Measurements from ENCODE around the gene DYSF. TPM values are rescaled to one million over a fixed set of nuclear protein-coding genes. Genes with fewer than 3 reads are reported as not detected.
A peak's percentile ranks its signal among the peaks of the same experiment; 100 is the strongest.
"Not testable (repeated sequence)": the region's sequence is repeated elsewhere in the genome, so short reads cannot be mapped to it uniquely, and the experiment has no call there.

DYSF gene
- 100 to 1,000 TPM in 8 of 12 donors, 10 to 100 TPM in 4; 53.5 to 196 (median 112) TPM for polyA plus RNA-seq (ENCODE audit: insufficient read length in 12 of 12)
- long read RNA-seq, donor 1: 0 reads
- long read RNA-seq, donor 2, full-length matches to known transcripts: 1 of 28 reads
- long read RNA-seq, donor 2, partial matches to known transcripts: 27 of 28 reads
- long read RNA-seq, donor 2, other reads (novel, unspliced or antisense): 0 of 28 reads
- long read RNA-seq, donor 3, full-length matches to known transcripts: 1 of 7 reads
- long read RNA-seq, donor 3, partial matches to known transcripts: 6 of 7 reads
- long read RNA-seq, donor 3, other reads (novel, unspliced or antisense): 0 of 7 reads
- long read RNA-seq, donor 4, partial matches to known transcripts: 9 of 9 reads
- long read RNA-seq, donor 4, other reads (novel, unspliced or antisense): 0 of 9 reads
- long read RNA-seq, donor 5, partial matches to known transcripts: 18 of 19 reads
- long read RNA-seq, donor 5, other reads (novel, unspliced or antisense): 0 of 19 reads
- long read RNA-seq, donor 6, full-length matches to known transcripts: 3 of 9 reads
- long read RNA-seq, donor 6, partial matches to known transcripts: 6 of 9 reads
- long read RNA-seq, donor 6, other reads (novel, unspliced or antisense): 0 of 9 reads
- long read RNA-seq, donor 7, full-length matches to known transcripts: 1 of 6 reads
- long read RNA-seq, donor 7, partial matches to known transcripts: 5 of 6 reads
- long read RNA-seq, donor 7, other reads (novel, unspliced or antisense): 0 of 6 reads
- long read RNA-seq, donor 8, full-length matches to known transcripts: 1 of 17 reads
- long read RNA-seq, donor 8, partial matches to known transcripts: 16 of 17 reads
- long read RNA-seq, donor 8, other reads (novel, unspliced or antisense): 0 of 17 reads
- long read RNA-seq, donor 9: 0 reads
- long read RNA-seq, donor 10, full-length matches to known transcripts: 3 of 31 reads
- long read RNA-seq, donor 10, partial matches to known transcripts: 28 of 31 reads
- long read RNA-seq, donor 10, other reads (novel, unspliced or antisense): 0 of 31 reads
- long read RNA-seq, donor 11, partial matches to known transcripts: 6 of 6 reads
- long read RNA-seq, donor 11, other reads (novel, unspliced or antisense): 0 of 6 reads

DNA sequence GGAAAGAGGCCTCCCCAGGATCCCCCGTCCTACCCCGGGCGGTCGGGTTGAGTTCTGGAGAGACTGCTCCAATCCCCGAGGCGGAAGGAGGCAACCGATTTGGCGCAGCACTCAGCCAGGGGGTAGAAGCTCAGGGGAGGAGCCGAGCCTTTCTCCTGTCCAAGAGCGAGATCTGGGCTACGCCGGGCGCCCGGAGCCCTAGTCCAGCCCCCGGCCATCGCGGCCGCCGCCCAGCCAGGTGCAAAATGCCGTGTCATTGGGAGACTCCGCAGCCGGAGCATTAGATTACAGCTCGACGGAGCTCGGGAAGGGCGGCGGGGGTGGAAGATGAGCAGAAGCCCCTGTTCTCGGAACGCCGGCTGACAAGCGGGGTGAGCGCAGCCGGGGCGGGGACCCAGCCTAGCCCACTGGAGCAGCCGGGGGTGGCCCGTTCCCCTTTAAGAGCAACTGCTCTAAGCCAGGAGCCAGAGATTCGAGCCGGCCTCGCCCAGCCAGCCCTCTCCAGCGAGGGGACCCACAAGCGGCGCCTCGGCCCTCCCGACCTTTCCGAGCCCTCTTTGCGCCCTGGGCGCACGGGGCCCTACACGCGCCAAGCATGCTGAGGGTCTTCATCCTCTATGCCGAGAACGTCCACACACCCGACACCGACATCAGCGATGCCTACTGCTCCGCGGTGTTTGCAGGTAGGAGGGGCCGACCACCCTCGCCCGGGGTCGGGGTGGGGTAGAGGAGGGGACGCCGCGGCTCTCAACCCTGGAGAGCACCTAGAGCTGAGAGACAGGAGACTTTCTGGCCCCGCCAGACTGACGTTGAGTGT is at the start of gene DYSF:
Gene DYSF (plus strand): TSS at position 158 of the 817 bp plus-strand sequence.
- DNase-seq: peak; percentile 52

DNA sequence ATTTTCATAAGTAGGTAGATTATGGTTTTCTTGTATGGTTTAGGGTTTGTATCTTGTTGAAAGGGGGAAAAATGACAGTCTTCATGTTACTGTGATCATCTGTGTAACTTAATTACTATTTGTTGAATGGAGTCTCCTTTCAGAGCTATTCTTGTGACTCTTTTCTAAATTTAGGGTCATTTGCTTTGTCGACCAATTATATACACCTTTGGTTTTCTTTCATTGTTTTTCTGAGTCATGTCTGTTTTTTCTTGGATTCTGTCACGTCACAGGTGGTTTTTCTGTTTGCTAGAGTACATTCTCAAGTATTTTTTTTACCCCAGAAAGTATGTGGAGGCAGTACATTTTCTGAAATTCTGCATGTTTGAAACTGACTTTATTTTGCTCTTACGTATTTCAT is 43.8 kb upstream of the DYSF start:
- no peak for DNase-seq

DNA sequence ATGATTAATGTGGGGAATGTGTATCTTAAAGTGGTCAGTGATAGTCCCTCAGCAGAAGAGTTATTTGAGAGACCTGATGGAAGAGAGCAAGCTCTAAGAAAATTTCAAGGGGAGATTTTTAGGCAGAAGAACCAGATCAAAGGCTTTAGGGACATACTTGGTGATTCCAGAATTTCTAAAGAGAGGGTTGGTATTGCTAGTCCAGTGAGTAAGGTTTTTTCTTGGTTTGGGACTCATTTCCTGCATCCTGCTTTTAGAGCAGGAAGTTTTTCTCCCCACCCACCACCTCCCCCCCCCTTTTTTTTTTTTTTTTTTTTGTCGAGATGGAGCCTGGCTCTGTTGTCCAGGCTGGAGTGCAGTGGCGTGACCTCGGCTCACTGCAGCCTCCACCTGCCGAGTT is 42.7 kb upstream of the DYSF start:
- DNase-seq: no peak

DNA sequence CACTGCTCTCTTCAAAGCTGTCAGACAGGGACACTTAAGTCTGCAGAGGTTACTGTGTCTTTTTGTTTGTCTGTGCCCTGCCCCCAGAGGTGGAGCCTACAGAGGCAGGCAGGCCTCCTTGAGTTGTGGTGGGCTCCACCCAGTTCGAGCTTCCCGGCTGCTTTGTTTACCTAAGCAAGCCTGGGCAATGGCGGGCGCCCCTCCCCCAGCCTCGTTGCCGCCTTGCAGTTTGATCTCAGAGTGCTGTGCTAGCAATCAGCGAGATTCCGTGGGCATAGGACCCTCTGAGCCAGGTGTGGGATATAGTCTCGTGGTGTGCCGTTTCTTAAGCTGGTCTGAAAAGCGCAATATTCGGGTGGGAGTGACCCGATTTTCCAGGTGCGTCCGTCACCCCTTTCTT is 36.5 kb upstream of the DYSF start:
- DNase-seq: not testable (repeated sequence)

DNA sequence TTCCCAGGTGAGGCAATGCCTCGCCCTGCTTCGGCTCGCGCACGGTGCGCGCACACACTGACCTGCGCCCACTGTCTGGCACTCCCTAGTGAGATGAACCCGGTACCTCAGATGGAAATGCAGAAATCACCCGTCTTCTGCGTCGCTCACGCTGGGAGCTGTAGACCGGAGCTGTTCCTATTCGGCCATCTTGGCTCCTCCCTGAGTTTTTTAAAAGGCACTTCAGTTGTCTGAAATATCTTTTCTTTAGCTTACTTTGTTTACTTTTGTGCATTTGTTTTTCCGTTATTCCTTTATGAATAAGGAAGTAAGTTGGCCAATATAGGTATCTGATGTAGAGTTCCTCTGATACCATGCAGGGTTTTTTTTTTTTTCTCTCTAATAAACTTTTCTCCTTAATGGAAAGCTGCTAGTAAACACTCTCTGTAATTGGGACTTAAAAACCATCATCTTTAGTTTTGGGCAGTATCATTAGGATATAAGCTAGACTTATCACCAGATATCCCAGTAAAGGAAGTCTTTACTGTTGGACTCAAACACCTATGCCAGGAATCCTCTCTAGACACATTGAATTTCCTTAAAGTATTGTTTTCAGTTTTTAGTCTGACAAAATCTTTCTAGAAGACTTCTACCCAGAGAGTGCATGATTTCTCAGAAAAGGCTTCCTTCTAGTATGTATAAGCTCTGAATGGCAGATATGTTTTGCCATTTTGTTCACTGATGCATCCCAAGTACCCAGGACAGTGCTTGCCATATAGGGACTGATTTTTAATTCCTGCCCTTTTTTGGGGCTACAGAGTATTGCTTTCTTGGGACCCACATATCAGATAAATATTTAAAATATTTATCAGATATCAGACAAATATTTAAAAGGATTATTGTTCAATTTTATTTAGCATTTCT is 35.8 kb upstream of the DYSF start:
- no peak for DNase-seq

DNA sequence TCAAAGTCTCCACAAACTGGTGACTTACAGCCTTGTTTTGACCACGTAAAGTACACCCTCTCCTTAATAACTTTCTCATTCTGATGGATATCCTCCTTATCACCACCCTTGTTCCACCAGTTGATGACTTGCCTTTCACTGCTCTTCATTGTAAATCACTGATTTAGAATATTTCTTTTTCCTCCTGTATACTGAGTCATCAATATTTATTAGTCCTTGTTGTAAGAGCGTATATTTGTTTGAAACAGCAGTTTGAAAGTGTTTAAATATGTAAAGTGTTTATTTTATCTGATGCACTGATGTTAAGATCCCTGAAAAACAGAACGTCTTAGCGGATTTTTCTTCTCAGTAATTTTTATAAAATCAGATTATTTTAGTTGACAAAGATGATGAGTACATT is 34.2 kb upstream of the DYSF start:
- no peak for DNase-seq

DNA sequence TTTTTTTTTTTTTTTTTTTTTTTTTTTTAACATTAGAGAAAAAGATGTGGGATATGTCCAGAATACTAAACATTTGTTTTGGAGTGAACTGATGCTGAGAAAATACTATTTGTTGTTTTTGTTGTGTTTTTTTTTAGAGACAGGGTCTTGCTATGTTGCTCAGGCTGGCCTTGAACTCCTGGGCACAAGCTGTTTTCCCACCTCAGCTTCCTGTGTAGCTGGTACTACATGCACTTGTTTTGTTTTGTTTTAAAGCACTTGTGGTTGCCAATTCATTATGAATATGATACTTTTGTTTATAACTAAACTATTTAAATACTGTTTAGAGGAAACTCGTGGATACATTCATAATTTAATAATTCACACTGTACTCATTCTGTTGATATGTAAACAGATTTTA is 33.4 kb upstream of the DYSF start:
- DNase-seq: no peak

DNA sequence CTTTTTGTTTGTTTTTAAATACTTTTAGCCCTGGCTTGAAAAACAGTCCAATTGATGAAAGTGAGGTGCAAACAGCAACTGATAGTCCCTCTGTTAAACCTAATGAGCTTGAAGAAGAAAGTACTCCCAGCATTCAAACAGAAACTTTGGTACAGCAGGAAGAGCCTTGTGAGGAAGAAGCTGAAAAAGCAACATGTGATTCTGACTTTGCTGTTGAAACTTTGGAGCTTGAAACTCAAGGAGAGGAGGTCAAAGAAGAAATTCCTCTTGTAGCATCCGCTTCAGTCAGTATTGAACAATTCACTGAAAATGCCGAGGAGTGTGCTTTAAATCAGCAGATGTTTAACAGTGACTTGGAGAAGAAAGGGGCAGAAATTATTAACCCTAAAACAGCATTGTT is 30.6 kb upstream of the DYSF start:
- DNase-seq: no peak

DNA sequence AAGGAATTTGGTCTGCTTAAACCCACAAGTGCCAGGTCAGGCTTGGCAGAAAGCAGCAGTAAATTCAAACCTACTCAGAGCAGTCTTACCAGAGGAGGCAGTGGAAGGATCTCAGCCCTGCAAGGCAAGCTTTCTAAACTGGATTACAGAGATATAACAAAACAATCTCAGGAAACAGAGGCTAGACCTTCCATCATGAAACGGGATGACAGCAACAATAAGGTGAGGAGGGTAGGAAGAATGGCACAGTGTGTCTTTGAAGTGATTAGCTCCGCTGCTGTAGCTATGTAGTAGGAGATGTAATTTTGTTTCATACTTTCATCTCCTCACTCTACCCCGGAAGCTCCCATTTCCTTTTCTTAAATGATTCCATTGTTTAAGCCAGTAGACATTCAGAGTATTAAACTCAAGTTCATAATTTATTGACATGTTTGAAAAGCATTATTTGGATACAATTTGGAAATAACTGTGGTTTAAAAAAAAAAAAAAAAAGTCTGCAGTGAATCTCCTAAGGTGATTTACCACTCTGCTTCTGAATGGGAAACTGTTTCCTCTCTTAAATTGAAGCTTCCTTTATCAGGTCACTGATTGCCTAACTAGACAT is 29.4 kb upstream of the DYSF start:
- DNase-seq: no peak

DNA sequence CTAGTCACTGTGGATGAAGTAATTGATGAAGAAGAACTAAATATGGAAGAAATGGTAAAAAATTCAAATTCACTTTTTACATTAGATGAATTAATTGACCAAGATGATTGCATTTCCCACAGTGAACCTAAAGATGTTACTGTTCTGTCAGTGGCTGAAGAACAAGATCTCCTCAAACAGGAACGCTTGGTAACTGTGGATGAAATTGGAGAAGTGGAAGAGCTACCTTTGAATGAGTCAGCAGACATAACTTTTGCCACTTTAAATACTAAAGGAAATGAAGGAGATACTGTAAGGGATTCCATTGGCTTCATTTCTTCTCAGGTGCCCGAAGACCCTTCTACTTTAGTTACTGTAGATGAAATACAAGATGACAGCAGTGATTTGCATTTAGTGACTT is 26.6 kb upstream of the DYSF start:
- DNase-seq: no peak

DNA sequence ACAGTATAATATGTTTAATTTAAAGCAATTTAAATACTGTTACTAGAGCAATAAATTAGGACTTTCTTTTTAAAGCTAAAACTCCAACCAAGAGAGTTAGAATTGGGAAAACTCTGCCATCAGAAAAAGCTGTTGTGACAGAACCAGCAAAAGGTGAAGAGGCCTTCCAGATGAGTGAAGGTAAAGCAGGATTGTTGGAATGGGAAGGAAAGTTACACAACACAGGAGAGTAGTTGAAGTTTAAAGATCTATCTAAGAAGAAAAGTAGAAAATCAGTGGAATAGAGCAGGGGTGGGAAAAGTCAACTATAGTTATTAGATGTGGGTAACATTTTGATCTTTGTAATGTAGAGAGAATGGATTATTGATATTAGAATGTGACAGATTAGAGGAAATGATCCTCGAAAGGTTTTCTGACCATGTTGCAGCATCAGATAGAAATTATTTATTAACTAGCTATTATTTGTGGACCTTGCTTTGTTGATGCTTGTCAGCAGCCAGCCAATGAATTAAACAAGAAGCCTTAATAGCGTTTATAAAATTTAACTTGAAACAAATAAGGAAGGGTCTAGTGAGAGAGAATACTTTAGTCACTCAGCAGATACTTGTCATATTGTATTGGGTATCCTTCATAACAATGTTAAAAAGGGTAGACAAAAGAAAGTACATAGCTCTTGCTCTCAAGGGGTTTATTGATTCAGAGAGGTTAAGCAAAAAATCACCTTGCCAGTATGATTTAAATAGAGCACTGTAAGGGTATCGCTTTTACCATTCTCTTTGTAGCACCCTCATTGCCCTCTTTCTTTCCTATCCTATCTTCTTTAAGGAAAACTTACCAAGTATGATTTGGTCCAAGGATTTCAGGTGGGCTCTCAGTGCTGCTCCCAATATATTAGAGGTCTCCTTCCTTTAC is 24.6 kb upstream of the DYSF start:
- DNase-seq: no peak

DNA sequence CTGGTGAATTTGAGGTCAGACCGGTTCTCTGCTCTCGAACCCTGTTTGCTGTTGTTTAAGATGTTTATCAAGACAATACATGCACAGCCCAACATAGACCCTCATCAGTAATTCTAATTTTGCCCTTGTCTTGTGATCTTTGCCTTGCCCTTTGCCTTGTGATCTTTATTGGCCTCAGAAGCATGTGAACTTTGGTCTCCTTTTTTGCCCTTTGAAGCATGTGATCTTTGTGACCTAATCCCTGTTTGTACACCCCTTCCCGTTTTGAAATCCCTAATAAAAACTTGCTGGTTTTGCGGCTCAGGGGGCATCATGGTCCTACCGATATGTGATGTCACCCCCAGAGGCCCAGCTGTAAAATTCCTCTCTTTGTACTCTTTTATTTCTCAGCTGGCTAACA is 8.2 kb upstream of the DYSF start:
- not testable (repeated sequence) for DNase-seq

DNA sequence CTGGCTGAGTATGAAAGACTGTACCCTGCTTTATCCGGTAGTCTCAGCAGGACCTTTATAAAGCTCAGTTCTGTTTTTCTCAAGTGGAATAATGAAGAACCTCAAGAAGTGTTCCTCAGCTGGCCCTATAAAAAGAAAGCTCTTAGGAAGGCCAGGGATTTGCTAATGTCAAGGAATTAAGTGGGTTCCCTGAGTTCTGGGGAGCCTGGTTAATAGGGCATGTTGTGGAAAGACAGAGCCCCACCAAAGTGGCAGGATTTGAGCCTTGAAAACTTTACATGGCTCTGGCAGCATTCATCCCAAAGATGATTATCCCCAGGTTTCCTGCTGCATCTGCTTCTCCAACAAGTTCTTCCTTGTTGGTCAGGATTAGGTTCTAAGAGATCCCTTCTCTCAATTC is 6.9 kb upstream of the DYSF start:
- no peak for DNase-seq

DNA sequence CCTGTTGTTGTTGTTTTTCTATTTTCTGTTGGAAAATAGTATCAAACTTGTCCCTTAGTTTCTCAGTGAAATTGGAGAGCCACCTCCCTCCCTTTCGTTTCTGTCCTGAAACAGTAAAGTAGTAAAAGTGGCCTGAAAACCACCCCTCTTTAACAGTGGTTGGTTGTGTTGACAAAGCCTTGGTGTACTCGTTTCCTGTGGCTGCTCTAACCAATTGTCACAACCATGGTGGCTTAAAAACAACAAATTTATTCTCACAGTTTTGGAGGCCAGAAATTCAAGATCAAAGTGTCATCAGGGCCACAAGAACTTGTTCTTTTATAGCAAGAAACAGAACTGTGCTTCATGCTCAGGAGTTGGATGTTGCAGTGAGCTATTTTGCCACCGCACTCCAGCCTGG is 4.0 kb upstream of the DYSF start:
- no peak for DNase-seq

DNA sequence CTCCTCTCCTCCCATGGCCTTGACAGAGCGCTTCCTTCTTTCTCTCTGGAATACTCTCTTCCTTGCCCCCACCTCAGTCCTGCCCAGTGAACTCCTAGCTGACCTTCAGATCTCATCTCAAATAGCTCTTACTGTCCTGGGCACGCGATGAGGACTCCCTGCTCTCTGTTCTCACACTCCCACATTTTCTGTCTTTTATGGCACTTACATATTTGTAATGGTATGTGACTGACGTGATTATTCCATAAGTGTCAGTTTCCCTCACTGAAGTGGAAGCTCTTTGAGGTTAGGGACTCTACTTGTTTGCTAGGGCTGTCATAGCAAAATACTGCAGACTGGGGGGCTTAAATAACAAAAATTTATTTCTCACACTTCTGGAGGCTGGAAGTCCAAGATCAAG is 1.7 kb upstream of the DYSF start:
- no peak for DNase-seq

DNA sequence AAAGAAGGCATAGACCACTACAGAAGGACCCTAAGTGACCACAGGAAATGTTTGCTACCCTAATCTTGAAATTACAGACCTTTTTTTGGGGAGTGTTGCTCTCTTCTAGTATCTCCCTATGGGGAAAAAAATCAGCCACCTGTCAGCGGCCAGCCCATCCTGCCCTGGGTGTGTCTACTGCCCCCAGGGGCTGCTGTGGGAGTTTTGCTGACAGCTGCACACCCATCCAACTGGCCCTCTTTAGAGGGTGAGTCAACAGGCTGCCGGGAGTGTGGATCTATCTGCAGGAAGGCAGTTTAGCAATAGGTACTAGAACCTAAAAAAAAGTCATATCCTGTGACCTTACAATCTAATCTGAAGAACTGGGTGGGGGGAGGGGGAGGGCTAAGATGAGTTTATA is 796 bp upstream of the DYSF start:
- no peak for DNase-seq

DNA sequence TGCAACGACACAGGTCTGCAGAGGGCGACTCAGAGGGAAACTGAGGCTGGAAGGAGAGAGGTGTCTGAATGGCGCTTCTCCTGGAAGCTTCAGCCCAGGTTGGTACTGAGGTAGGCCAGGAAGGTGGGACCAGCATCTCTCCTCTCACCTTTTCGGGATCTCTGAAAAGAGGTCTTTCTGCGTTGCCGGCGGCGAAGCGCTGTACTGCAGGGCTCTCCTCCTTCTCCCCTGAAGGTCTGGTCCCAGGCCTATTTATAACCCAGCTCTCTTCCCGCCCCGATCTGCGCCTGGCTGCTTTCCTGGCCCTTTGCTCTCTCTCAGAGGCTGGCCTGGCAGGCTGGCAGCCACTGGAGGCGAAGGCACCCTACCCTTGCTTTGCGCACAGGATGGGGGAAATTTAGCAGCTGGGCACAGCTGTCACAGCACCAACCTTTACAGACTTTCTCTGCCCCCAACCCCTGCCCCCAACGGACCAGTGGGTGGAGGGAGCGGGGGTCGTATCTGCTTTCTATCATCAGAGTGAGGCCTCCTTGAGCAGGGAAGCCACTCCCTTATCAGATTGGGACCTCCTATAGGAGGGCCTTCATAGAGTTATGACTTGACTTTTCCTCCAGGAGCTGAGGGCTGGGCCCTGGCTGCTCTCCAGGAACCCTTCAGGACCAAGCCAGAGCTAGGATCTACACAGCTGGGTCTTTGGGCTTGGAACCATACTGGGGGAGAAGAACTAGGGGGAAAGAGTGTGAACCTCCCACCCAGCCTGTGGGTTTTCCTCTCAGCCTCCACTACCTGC is 1.1 kb downstream of the DYSF start:
- no peak for DNase-seq
